K562 (cell line): Measurements from ENCODE around the gene PSORS1C1. TPM values are rescaled to one million over a fixed set of nuclear protein-coding genes. Genes with fewer than 3 reads are reported as not detected.

Source experiments
- ATAC-seq: fragments of 200-7000 bp; cut with Tn5 transposase; 3 replicates; pipeline ENCODE4 v1.9.1; 2020; ENCODE audit warnings: moderate library complexity
- BruUV-seq: library from RNA; stranded (reverse); fragments of 400-500 nt; replicated peaks from 2 replicates; lab custom pipeline; 2021; lab: Mats Ljungman, UMichigan
- CTCF ChIA-PET: fragments of 300-600 bp; formaldehyde crosslinking; extraction: SDS; loops from one replicate; lab custom pipeline; 2021; ENCODE audit warnings: low intra/inter-chr PET ratio; lab: Yijun Ruan, JAX
- POLR2A ChIA-PET: fragments of 300-600, 350-650 bp; sonication (Branson Sonifier 250); formaldehyde crosslinking; extraction: SDS; loops from one replicate; lab custom pipeline; 2021; ENCODE audit warnings: antibody characterized with exemption, inconsistent platforms; lab: Yijun Ruan, JAX
- DNase-seq, 4 experiments: peaks; one replicate each; pipeline versions ENCODE4 v3.0.0 to v3.0.0-alpha.2; 2011 to 2018; ENCODE audit warnings: low spot score in 3 of 4, mixed read lengths in 3 of 4; ENCODE audit errors: extremely low read depth in 1 of 4
- FAIRE-seq: peaks from 2 replicates; lab custom pipeline; 2011; peaks lifted over from hg19 to GRCh38; lab: Jason Lieb, UNC
- H2AFZ ChIP-seq: 2 replicates; pipeline ENCODE4 v1.6.0; 2011; ENCODE audit warnings: low read depth, low read length, control low read depth, inconsistent platforms
- H3K27ac ChIP-seq: fragments of 200-600 bp; 3 replicates; pipeline ENCODE4 v1.8.0; 2011; ENCODE audit warnings: low read depth, mild to moderate bottlenecking, control low read depth, inconsistent platforms, low read length, moderate library complexity, mixed read lengths; ENCODE audit errors: extremely low read depth
- H3K27me3 ChIP-seq, 2 experiments: fragments of 300-600 bp in 1 of 2; 2 replicates in 1 of 2; 3 replicates in 1 of 2; pipeline versions ENCODE4 v1.6.0 to v1.8.0; 2011; ENCODE audit warnings: inconsistent platforms in 2 of 2, low read length in 2 of 2, mild to moderate bottlenecking in 1 of 2, mixed read lengths in 1 of 2, moderate library complexity in 1 of 2; ENCODE audit not compliant: control insufficient read depth in 2 of 2, insufficient read depth in 2 of 2
- H3K36me3 ChIP-seq: fragments of 300-600 bp; 3 replicates; pipeline ENCODE4 v1.8.0; 2011; ENCODE audit warnings: mild to moderate bottlenecking, low read length, inconsistent platforms; ENCODE audit not compliant: control insufficient read depth, insufficient read depth
- H3K4me1 ChIP-seq, 2 experiments: fragments of 200-600 bp in 1 of 2; replicated peaks in 1 of 2; 2 replicates in 1 of 2; 3 replicates in 1 of 2; pipeline versions ENCODE4 v1.5.1 to v1.8.0; 2011; ENCODE audit warnings: inconsistent platforms in 2 of 2, low read length in 2 of 2, mild to moderate bottlenecking in 1 of 2, mixed read lengths in 1 of 2, moderate library complexity in 1 of 2; ENCODE audit not compliant: control insufficient read depth in 2 of 2, insufficient read depth in 2 of 2
- H3K4me2 ChIP-seq: 2 replicates; pipeline ENCODE4 v1.6.1; 2011; ENCODE audit warnings: low read length, control low read depth, inconsistent platforms, mixed read lengths; ENCODE audit not compliant: insufficient read depth
- H3K4me3 ChIP-seq: fragments of 200-600 bp; sonication (generic), shearing (Covaris generic); 2 replicates; pipeline ENCODE4 v1.5.1; 2016; ENCODE audit warnings: control low read depth, inconsistent platforms
- H3K79me2 ChIP-seq: fragments of 200-600 bp; 3 replicates; pipeline ENCODE4 v1.8.0; 2011; ENCODE audit warnings: low read length, inconsistent platforms; ENCODE audit not compliant: control insufficient read depth, insufficient read depth
- H3K9ac ChIP-seq, 2 experiments: 2 replicates each; pipeline versions ENCODE4 v1.6.0 to v1.6.1; 2011; ENCODE audit warnings: low read depth in 2 of 2, low read length in 2 of 2, control low read depth in 1 of 2, inconsistent platforms in 1 of 2, mild to moderate bottlenecking in 1 of 2, mixed read lengths in 1 of 2; ENCODE audit not compliant: insufficient read depth in 1 of 2
- H3K9me1 ChIP-seq: one replicate; pipeline ENCODE4 v1.6.0; 2011; ENCODE audit warnings: inconsistent platforms, mild to moderate bottlenecking, low read length, moderate library complexity; ENCODE audit not compliant: control insufficient read depth, insufficient read depth
- H3K9me3 ChIP-seq: replicated peaks from 2 replicates; pipeline ENCODE4 v1.5.1; 2011; ENCODE audit warnings: low read depth, low read length, inconsistent platforms; ENCODE audit not compliant: control insufficient read depth, insufficient read depth
- H4K20me1 ChIP-seq: replicated peaks from 2 replicates; pipeline ENCODE4 v1.6.1; 2011; ENCODE audit warnings: low read length, inconsistent platforms, mixed read lengths; ENCODE audit not compliant: control insufficient read depth, insufficient read depth
- ATF1 ChIP-seq, 2 experiments: fragments of 450-650 bp in 1 of 2; IDR thresholded peaks; 2 replicates each; pipeline ENCODE4 v1.6.1; 2016; ENCODE audit warnings: missing compliant biosample characterization in 1 of 2, missing genetic modification characterization in 1 of 2
- CTBP1 ChIP-seq: fragments of 450-650 bp; IDR thresholded peaks from 2 replicates; pipeline ENCODE4 v1.6.1; 2016; ENCODE audit warnings: borderline replicate concordance
- E2F4 ChIP-seq: sonication (generic); formaldehyde crosslinking; IDR thresholded peaks from 2 replicates; pipeline ENCODE4 v1.8.0; 2022; ENCODE audit warnings: mild to moderate bottlenecking, low read depth, missing genetic modification reagents
- ESRRA ChIP-seq: fragments of 450-650 bp; IDR thresholded peaks from 2 replicates; pipeline ENCODE4 v1.6.1; 2014; ENCODE audit warnings: low read depth, mild to moderate bottlenecking, moderate library complexity, borderline replicate concordance
- FOXA1 ChIP-seq: fragments of 450-650 bp; IDR thresholded peaks from 2 replicates; pipeline ENCODE4 v1.6.1; 2016; ENCODE audit warnings: mild to moderate bottlenecking, borderline replicate concordance
- GTF2E2 ChIP-seq: fragments of 200-800 bp; sonication (Bioruptor generic); IDR thresholded peaks from 2 replicates; pipeline ENCODE4 v1.6.1; 2016; ENCODE audit warnings: missing genetic modification characterization, missing compliant biosample characterization
- MAZ ChIP-seq, 2 experiments: fragments of 450-650 bp in 1 of 2; sonication (generic) in 1 of 2; formaldehyde crosslinking; IDR thresholded peaks in 1 of 2; conservative IDR thresholded peaks in 1 of 2; 2 replicates each; pipeline versions ENCODE4 v1.4.0 to v1.5.0; 2020; ENCODE audit warnings: mild to moderate bottlenecking in 1 of 2, missing genetic modification reagents in 1 of 2
- REST ChIP-seq, 2 experiments: fragments of 450-650 bp; formaldehyde crosslinking in 1 of 2; IDR thresholded peaks; 2 replicates each; pipeline versions ENCODE4 v1.4.0 to v1.6.1; 2014 to 2020; ENCODE audit warnings: mild to moderate bottlenecking in 2 of 2, borderline replicate concordance in 1 of 2, low read depth in 1 of 2
- RFX7 ChIP-seq: fragments of 250-450 bp; sonication (Bioruptor Pico); IDR thresholded peaks from 2 replicates; pipeline ENCODE4 v1.5.1; 2021; ENCODE audit warnings: mild to moderate bottlenecking
- TCF3 ChIP-seq: sonication (generic); formaldehyde crosslinking; IDR thresholded peaks from 2 replicates; pipeline ENCODE4 v1.4.0; 2020; ENCODE audit warnings: mild to moderate bottlenecking, missing genetic modification reagents
- ZNF274 ChIP-seq: IDR thresholded peaks from 2 replicates; pipeline ENCODE4 v1.6.1; 2011; ENCODE audit warnings: low read depth, mild to moderate bottlenecking, low read length, moderate library complexity, borderline replicate concordance
- WGBS: fragments of 100-300 bp; shearing (Covaris generic); methylation state at CpG from one replicate; pipeline ENCODE4 v1.1.6; 2016; ENCODE audit warnings: low coverage, mixed read lengths; ENCODE audit not compliant: insufficient coverage; ENCODE audit errors: missing lambda C conversion rate; 5-methylcytosine and 5-hydroxymethylcytosine counted together
- in situ Hi-C: fragments of 300-500 bp; cut with MboI; formaldehyde crosslinking; loops from 4 replicates; pipeline ENCODE4 v1.15.0; 2018; ENCODE audit warnings: inconsistent platforms, mixed read lengths
- intact Hi-C: fragments of 100-400 bp; cut with micrococcal nuclease; formaldehyde crosslinking; loops from 2 replicates; pipeline ENCODE4 v1.14.2; 2022
- polyA plus RNA-seq, 8 experiments: library from polyadenylated mRNA; depleted of rRNA in 4 of 8; stranded (reverse) in 5 of 8; unstranded in 3 of 8; fragments of >200 nt; fragmentation: Nextera tagmentation in 2 of 8; fragmentation: Illumina TruSeq in 1 of 8; extraction: Ambion mirVana in 2 of 8; extraction: Trizol in 1 of 8; gene quantifications; 2 replicates each; pipeline versions ENCODE4 v1.2.1 to v1.2.3, GENCODE V29; 2011 to 2014; ENCODE audit warnings: inconsistent platforms in 1 of 8, missing spikeins in 1 of 8
- total RNA-seq, 7 experiments: library from RNA; depleted of rRNA in 6 of 7; stranded (reverse); fragments of >200 nt in 6 of 7; fragmentation: Illumina TruSeq in 2 of 7; extraction: Trizol in 2 of 7; gene quantifications; 2 replicates each; pipeline versions ENCODE4 v1.2.1 to v1.2.3, GENCODE V29; 2011 to 2021; ENCODE audit warnings: low replicate concordance in 1 of 7

PSORS1C1 gene
- total and polyA plus RNA-seq, 9 of the 15 experiments (the other 6 are each of a cell fraction or from before 2014, with no cell fraction given) = 0.11 TPM; not detected in 8

- Histone ChIP-seq H3K79me2 (no peaks in the 10 kb centered on the region), H3K9ac (no peak overlapping the region), H3K9me3 (no peaks in the 10 kb centered on the region), H4K20me1 (no peaks in the 10 kb centered on the region), H3K27me3 (no peaks in the 10 kb centered on the region), H3K4me3 (no peak overlapping the region), H3K4me2 (peak overlapping the region; percentile 57), H3K36me3 (no peaks in the 10 kb centered on the region), H2AFZ (0 out of 2 replicates have a peak overlapping the region, but pooled peaks have one; percentile 18), H3K27ac (no peak overlapping the region), H3K4me1 (peaks cover 12 to 20% of the 10 kb centered on the region in 2 experiments), H3K9me1 (no peaks in the 10 kb centered on the region)
- intact Hi-C loops = loop anchor here (5.0 kb wide), 2 partner anchors 207 to 342 kb away; partner anchors contain the start of genes FLOT1 and IER3
- no TSS peak for BruUV-seq
- DNase-seq (peak; percentile 69 to 87 (median 71)), ATAC-seq (peak; percentile 83), FAIRE-seq (peak; percentile 88)
- WGBS = 4% methylated on average over 8 of the region's 8 CpGs
- ChIA-PET CTCF (interaction anchor here (0.6 to 3.1 kb wide), 7 partner anchors 168 to 630 kb away, joined by 3 to 19 read pairs (median 3); no protein-coding TSS in a partner anchor), POLR2A (interaction anchor here (0.6 to 1.2 kb wide), 8 partner anchors 8 to 602 kb away, joined by 3 to 4 read pairs (median 4); partner anchors contain the start of gene FLOT1)
- in situ Hi-C loops = loop anchor here (10.0 kb wide), 1 partner anchor 409 kb away; the partner anchor contains the start of gene DHX16
- TF ChIP-seq ATF1 (CRISPR knock-in tag; IDR thresholded peaks at IDR 0.05) = no peak; the same call in 1 of the 2 replicates
- TF ChIP-seq ATF1 (tag; IDR thresholded peaks at IDR 0.05) = no peak; the same call in none of the 2 replicates
- no peak for TF ChIP-seq ZNF274
- TF ChIP-seq RFX7 (CRISPR knock-in tag) = no peak
- no peak for TF ChIP-seq GTF2E2
- no peak for TF ChIP-seq TCF3
- TF ChIP-seq REST (IDR thresholded peaks at IDR 0.05; ENCODE audit: borderline replicate concordance) = peak; percentile 51; the same call in 1 of the 2 replicates
- TF ChIP-seq REST (CRISPR knock-in tag; IDR thresholded peaks at IDR 0.05; ENCODE audit: low read depth) = no peak
- TF ChIP-seq CTBP1 = peak; percentile 88
- peak; percentile 35; the same call in 1 of the 2 replicates for TF ChIP-seq ESRRA
- no peak for TF ChIP-seq E2F4 (CRISPR knock-in tag)
- no peak for TF ChIP-seq FOXA1
- TF ChIP-seq MAZ (CRISPR knock-in tag; conservative IDR thresholded peaks at IDR 0.05 in 1 of 2, IDR thresholded peaks at IDR 0.05 in 1 of 2) = no peak; a peak in 1 of 4 replicates
Measured at GRCh38 chr6:31083742-31084354, 30.8 kb upstream of the PSORS1C1 start.
